Stimulated activated CD8-positive, alpha-beta memory T cell treated with anti-CD3 and anti-CD28 coated beads, Interleukin-15, amount 100 ng/mL, for 4 hours (primary cell): ENCODE measurements around the gene RHOBTB1.

Experiments
- DNase-seq, 2 donors: peaks; one replicate each; pipeline ENCODE4 v3.0.0-alpha.2; 2020; ENCODE audit warnings: low read depth in 2 of 2

Gene RHOBTB1

DNA sequence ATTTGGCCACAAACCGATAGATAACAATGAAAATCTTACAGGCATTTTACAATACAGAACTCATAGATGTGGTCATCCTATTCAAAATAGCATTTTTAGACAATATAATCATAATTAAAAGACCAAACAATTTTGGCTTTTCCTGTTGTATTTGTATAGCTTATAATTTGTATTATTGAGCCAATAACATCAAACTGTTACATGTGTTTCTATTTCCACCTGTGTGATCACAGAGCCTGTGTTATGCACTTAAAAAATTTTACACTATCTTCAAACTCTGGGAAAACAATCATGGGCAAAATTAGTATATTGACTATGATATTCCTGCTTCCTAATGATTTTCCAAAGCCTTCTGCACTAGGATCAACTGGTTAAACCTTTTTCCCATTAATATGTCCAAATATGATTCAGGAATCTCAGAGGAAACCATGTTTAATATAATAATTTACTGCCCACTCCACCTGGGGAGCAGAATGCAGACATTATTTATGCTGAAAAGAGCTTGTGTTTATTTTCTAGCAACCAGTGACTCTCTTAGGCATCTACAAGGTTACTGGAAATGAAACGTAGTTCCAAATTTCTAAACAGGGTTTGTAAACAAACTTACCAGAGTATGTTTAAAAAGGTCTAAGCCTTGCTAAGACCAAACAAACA lies 1.7 kb downstream of the RHOBTB1 start:
- DNase-seq = no peak

DNA sequence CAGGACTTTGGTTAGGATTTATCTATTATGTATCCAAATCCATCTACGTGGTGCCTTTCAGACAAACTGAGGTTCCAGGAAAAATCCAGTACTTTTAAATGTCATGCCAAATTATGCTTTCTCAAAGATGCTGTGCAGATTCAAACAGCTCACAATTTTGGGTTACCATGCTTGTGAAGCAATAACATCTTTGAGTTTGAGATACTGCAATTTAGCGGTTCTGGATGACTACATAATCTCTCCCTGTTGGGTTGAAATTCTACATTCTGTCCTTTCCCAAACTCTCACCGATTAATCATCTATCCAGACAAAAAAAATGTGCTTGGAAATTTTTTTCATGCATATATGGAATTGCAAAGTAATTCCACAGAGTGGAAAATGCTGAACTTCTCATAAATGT lies 3.5 kb downstream of the RHOBTB1 start:
- no peak for DNase-seq

DNA sequence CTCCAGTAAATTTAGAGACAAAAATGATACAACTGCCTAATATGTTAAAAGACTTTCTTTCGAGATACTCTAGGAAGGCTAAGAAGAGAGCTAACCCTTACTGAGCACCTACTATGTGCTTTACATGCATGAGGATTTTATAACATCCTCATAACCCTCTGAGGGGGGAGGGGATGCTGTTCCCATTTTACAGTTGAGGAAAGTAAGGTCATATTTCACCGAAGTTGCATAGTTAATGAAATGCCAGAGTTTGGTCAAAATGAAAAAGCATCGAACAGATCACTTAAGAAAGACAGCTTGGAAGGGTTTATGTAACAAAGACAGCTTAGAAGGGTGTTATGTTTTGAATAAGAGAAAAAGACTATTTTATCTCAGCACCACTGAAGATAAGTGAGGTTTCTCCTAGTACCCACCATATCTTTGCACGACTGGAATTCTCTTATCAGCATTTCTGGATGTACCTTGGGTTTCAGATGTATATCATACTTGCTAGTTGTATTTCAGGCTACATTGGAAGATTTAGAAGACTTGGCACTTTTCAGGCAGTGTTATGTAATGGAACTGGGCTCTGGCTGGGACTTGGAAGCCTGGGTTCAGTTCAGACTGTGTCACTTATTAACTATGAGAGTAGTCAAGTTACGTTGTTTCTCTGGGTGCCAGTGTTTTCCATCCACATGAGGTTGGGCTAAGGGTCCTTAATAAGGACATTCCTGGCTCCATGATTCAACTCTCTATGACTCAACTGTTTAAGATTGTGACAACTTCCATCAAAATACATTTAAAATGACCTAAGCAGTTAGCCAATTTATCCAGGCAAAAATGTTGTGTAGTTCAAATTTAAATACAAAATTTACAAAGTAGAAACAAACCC lies 6.0 kb downstream of the RHOBTB1 start:
- DNase-seq = no peak

DNA sequence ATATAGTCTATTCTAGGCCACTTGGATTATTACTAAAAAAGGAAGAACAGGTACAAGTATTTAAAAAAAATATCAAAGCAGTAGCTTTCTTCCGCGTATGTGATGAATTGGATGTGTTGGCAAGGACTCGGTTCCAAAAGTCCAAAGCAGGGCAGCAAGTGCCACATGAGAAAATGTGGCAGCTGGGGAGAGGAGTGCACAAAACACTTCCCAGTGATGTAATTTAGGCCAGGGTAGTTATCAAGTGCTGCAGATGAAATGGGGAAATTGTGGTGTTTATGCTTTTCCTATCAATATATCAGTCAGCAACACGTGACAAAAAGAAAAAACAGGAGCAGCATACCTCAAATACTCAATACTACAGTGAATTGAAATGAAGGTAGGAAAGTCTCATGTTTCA lies 7.0 kb downstream of the RHOBTB1 start:
- DNase-seq = no peak

- DNase-seq = no peak
These were observed 9.5 kb downstream of the RHOBTB1 start for GRCh38 chr10:60934215-60935175.

DNA sequence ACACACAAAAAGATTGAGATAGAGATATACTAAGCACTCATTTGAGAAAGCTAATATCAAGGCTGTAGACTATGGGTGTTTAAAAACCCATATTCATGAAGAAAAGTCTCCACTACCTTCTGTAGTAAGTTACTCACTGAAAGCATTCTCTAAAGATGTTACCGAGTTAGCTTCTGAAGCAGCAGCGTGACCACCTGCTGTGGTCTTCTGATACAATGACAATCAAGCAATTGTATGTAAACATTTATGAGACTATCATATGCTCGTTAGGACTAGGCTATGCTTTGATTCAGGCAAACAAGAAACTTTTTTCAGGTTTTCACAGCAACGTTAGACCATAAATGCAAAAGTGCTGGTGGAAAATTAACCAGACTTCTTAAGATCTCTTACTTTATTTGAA lies 11.2 kb downstream of the RHOBTB1 start:
- no peak for DNase-seq

GRCh38 chr10:60930237-60930636 lies 13.7 kb downstream of the RHOBTB1 start:
- DNase-seq = no peak

DNA sequence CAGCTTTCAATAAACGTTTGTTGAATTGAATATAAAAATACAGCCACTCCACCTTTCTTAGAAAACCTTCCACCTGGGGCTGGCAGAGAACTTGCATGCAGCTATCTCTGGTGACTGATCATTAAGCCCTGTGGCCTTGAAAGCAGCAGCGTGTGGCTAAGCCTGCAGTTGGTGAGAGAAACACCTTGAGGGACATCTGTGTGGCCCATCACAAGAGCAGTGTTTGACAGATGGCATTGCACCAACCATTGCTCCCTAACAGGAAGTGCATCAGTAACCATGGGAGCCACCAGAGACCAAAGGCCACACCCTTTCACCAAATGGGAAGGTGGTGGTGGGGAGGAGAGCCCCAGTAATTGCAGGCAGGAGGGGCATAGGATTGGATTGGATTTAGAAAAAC lies 22.4 kb downstream of the RHOBTB1 start:
- DNase-seq = no peak

- no peak for DNase-seq
These were observed 23.5 kb downstream of the RHOBTB1 start for GRCh38 chr10:60920479-60920878.

GRCh38 chr10:60919551-60919950 lies 24.4 kb downstream of the RHOBTB1 start:
- DNase-seq = no peak

- DNase-seq = no peak
These were observed 26.4 kb downstream of the RHOBTB1 start for GRCh38 chr10:60917331-60918280.

- DNase-seq = no peak
These were observed 28.0 kb downstream of the RHOBTB1 start for GRCh38 chr10:60916025-60916424.

DNA sequence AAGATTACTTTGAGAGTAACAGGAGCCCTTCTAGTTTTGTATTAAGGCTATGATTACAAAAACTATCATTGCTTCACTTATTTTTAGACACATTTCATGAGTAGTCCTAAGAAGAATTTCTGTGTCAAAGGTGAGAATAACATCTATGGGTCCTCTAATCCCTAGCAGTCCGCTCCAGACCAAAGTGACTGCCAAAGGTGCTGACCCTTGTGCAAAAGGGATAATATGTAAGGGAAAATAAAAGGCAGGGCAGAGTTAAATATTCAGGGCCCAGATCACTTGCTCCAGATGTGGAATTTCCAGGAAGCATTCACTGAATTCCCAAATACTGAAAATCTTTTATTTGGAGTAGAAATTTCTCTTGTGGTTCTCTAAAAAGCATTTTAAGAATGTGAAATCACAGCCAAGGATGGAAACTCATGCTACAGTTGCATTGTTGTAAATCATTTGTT lies 29.3 kb downstream of the RHOBTB1 start:
- no peak for DNase-seq

DNA sequence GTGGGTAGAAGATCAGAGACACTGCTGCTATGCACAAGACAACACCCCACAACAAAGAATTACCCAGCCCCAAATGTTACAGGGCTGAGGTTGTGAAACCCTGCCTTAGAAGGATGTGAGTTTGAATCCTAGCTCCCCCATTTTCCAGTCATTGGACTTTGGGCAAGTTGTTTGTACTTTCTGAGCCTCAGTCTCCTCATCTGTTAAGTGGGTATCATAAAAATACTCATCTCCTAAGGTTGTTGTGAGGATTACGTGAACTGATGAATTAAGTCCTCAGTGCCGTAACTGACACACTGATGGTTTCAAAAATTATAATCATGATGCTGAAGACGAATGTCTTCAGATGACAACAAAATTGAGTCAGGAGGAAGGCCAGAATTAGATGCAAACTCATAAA lies 30.3 kb downstream of the RHOBTB1 start:
- DNase-seq = no peak

DNA sequence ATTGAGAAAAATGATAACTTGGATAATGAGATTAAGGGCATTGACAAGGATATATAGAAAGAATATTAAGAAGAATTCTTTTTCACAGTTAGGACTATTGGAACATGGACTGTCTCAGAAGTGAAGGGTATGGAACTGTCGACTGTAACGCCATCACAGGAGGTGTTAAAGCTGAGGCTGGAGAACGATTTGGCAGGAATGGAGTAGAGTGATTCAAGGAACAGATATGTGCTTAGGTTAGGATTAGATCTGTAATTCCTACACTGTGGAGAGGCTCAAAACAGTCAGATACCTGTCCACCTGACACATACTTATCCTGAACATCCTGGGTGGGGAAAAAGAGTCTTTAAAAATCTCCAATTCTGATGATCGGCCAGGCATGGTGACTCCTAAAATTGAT lies 30.9 kb downstream of the RHOBTB1 start:
- DNase-seq = no peak

- no peak for DNase-seq
These were observed 32.3 kb downstream of the RHOBTB1 start for GRCh38 chr10:60911715-60912114.

GRCh38 chr10:60911216-60911615 lies 32.8 kb downstream of the RHOBTB1 start:
- DNase-seq = no peak

DNA sequence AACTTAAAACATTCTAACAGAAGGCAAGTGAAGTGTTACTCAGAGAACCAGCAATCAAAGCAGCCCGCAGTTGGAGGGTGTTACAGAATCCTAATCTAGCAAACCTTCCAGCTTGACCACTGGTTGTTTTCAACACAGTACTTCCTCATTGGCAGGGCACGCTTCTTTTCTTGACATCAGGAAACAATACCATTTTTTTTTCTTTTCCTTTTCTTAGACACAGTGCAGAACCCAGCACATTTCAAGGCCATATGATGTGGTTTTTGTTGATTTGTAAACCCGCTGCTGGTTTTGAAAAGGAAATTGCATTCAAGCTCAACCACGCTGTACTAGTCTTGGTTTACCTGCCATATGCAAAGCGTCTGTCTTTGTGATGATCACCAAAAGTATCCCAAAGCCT lies 33.4 kb downstream of the RHOBTB1 start:
- no peak for DNase-seq

GRCh38 chr10:60908896-60909295 lies 35.1 kb downstream of the RHOBTB1 start:
- no peak for DNase-seq

DNA sequence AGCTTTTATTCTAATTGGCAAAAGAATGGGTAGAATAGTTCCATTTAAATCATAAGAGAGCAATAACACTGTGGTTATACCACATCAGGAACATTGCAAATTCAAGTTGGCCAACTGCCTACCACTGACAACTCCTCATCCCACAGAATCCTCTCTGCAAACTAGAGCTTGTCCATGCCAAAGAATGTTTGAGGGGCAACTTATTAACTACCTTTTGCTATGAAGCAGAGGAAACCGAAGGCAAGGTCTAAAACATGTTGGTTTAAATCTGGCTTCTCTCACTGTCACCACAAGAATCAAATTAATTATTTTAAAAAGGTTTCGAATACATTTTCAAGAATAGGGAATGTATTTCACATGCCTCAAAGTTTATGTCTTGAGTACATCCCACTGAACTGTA lies 36.0 kb downstream of the RHOBTB1 start:
- no peak for DNase-seq

DNA sequence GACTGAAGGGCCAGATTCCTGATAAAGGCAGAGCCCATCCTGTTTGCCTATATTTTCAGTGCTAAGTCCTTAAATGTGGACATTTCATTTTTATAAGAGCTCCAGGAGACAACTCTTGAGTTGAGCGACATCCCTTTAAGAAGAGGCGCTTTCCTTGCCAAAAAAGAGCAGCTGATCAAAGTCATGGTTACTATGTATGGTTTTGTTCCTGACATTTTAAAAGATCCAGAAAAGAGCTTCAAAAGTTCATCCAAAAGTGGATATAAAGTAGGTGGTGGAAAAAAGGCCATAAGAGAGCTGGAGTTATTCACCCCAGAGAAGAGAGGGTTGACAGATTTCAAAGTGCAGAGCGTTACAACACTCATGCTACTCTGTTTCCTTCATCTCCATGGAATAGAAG lies 36.7 kb downstream of the RHOBTB1 start:
- no peak for DNase-seq
